CD4-positive, alpha-beta T cell treated with Interleukin-21 for 1 hour (primary cell): ENCODE results near the gene MPIG6B.
"Not testable (repeated sequence)": the region's sequence is repeated elsewhere in the genome, so short reads cannot be mapped to it uniquely, and the experiment has no call there.

Experiments used
- DNase-seq: peaks from one replicate; pipeline ENCODE4 v3.0.0-alpha.2; 2020

The MPIG6B gene

GRCh38 chr6:31701666-31702404, 21.3 kb upstream of the MPIG6B start:
- DNase-seq, result no peak

- DNase-seq, result no peak
These were observed 20.8 kb upstream of the MPIG6B start for GRCh38 chr6:31702405-31702818.

- peak; percentile 98 for DNase-seq
These were observed 20.1 kb upstream of the MPIG6B start, which contains the start of gene ABHD16A for GRCh38 chr6:31702819-31703716. ABHD16A (minus strand) TSS chr6:31703324; CDS start chr6:31703281, 43 bp downstream.

GRCh38 chr6:31705931-31706330, 17.2 kb upstream of the MPIG6B start:
- DNase-seq, result no peak

- no peak for DNase-seq
These were observed 16.6 kb upstream of the MPIG6B start, which contains the start of gene LY6G6F for GRCh38 chr6:31706599-31706998. LY6G6F (plus strand) TSS chr6:31706866; CDS start chr6:31706907, 41 bp downstream.

- DNase-seq, result no peak
These were observed 15.5 kb upstream of the MPIG6B start for GRCh38 chr6:31707701-31708100.

- no peak for DNase-seq
These were observed 14.9 kb upstream of the MPIG6B start for GRCh38 chr6:31708224-31708623.

- not testable (repeated sequence) for DNase-seq
These were observed 14.0 kb upstream of the MPIG6B start for GRCh38 chr6:31709157-31709556.

- no peak for DNase-seq
These were observed 12.5 kb upstream of the MPIG6B start for GRCh38 chr6:31710523-31711219.

- DNase-seq, result no peak
These were observed 11.9 kb upstream of the MPIG6B start for GRCh38 chr6:31711233-31711632.

GRCh38 chr6:31712296-31712695, 10.9 kb upstream of the MPIG6B start:
- DNase-seq, result peak; percentile 24

- DNase-seq, result no peak
These were observed 9.7 kb upstream of the MPIG6B start for GRCh38 chr6:31713465-31713864.

GRCh38 chr6:31713991-31714684, 9.0 kb upstream of the MPIG6B start:
- no peak for DNase-seq

GRCh38 chr6:31715022-31715958, 7.9 kb upstream of the MPIG6B start, which contains the start of gene LY6G6D:
LY6G6D (plus strand) TSS chr6:31715348; CDS start chr6:31715356, 8 bp downstream.
- DNase-seq, result no peak

- DNase-seq, result no peak
These were observed 5.5 kb upstream of the MPIG6B start for GRCh38 chr6:31717499-31718222.

GRCh38 chr6:31718265-31718664, 4.9 kb upstream of the MPIG6B start:
- no peak for DNase-seq

- DNase-seq, result no peak
These were observed 4.2 kb upstream of the MPIG6B start for GRCh38 chr6:31719001-31719400.

- no peak for DNase-seq
These were observed 2.9 kb upstream of the MPIG6B start for GRCh38 chr6:31720196-31720770.

GRCh38 chr6:31721351-31722020, 1.7 kb upstream of the MPIG6B start, which contains the start of gene LY6G6C:
LY6G6C (minus strand) TSS chr6:31721746; CDS start chr6:31721679, 67 bp downstream.
- no peak for DNase-seq
